IPS-NIHi7 (cell line): ENCODE results near the gene KRT14.
"Not testable (repeated sequence)": the region's sequence is repeated elsewhere in the genome, so short reads cannot be mapped to it uniquely, and the experiment has no call there.

Experiments
- DNase-seq: peaks from one replicate; pipeline ENCODE4 v3.0.0; 2012; ENCODE audit warnings: mixed read lengths; ENCODE audit errors: extremely low spot score

Gene KRT14

DNA sequence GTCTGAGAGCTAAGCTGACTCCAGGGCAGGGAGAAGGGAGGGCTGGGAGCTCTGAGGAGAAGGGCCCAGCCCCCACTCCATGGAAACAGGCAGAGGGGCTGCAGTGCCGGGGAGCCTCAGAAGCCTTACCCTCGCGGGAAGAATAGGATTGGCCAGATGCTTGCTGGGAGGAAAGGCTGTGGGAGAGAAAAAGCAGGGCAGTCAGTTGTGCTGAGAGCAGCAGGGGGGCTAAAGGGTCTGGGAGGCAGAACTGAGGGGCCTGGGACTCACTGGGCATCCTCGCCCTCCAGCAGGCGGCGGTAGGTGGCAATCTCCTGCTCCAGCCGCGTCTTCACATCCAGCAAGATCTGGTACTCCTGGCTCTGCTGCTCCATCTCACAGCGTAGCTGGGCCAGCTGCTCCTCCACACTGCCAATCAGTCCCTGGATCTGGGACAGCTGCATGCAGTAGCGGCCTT lies 23.4 kb upstream of the KRT14 start:
- not testable (repeated sequence) for DNase-seq

DNA sequence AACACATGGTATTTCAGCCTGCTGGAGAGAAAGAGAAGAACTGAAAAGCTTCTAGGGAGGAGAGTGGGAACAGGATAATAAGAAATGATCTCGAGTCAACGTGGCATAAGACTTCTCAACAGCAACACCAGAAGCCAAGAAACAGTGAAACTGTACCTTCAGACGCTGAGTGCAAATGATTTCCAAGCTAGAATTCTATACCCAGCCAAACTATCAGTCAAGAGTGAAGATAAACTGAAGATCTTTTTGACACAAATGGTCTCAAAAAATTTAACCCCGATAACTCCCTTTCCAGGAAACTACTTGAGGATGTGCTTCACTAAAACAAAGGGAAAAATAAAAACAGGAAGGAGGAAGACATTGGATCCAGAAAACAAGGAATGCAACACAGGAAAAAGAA lies 20.2 kb upstream of the KRT14 start:
- not testable (repeated sequence) for DNase-seq

DNA sequence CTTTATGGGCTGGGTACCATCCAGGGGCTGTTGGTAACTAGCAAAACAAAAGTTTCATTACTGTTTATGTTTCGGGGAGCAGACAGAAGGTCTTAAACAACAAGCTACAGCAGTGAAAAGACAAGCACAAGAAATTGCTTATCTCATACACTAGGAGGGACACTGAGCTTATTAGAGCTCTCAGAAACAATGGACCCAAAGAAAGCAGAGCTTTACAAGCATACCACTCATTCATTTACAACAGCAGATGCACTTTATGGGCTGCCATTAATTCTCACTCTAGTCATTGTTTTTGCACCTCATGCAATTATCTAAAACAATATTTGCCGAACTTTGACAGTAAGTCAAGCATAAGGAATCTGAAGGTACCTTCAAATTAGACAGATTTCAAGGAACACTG lies 15.8 kb upstream of the KRT14 start:
- no peak for DNase-seq

DNA sequence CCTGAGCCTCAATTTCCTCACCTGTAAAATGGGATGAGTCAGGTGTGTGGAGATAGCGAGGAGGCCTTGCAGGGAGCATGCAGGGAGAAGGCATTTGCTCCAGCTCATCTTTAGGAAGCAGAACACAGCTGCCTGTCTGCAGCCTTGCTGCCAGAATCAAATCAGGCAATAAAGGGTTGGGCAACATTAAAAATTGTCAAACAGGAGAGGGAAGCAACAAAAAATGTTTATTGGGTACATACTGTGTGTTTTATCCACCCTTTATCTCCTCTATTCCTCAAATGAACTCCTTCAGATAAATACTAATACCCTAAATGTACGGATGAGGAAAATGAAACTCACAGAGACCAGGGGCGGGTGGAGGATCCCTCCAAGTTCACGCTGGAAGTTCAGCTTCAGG lies 13.6 kb upstream of the KRT14 start:
- no peak for DNase-seq

DNA sequence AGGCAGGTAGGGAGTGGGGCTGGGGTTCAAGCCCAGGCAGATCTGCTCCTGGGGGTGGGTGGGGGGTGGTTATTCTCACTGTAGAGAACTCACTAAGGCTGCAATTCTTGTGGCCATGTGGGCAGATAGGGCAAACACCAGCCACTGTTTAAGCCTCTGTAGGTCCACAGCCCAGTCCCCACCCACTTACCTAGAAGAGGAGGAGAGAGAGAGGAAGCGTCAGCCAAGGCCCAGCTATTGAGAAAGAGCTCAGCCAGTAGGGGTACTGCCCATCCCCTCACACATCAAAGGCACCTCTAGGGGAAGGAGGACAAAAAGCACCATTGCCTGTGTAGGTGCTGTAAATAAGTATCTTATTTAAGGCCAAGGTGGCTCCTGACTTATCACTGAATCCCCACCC lies 13.0 kb upstream of the KRT14 start:
- DNase-seq = no peak

DNA sequence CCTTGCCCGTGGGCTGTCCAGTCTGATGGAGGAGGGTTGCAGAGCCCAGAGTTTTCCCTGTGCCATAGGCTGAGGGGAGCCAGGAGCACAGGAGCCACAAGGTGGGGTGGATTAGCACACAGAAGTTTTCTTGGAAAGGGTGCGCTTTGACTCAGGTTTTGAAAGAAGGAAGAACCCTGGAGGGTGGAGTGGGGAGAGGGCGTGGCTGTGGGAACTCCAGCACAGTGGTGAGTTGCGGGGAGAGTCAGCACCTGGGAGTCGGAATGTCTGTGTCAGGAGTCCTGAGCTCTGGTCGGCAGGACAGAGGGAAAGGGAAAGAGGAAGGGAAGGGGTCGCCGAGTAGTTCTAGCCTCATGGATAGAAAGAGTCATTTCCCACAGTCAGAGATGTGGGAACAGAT lies 8.9 kb upstream of the KRT14 start:
- DNase-seq = no peak

DNA sequence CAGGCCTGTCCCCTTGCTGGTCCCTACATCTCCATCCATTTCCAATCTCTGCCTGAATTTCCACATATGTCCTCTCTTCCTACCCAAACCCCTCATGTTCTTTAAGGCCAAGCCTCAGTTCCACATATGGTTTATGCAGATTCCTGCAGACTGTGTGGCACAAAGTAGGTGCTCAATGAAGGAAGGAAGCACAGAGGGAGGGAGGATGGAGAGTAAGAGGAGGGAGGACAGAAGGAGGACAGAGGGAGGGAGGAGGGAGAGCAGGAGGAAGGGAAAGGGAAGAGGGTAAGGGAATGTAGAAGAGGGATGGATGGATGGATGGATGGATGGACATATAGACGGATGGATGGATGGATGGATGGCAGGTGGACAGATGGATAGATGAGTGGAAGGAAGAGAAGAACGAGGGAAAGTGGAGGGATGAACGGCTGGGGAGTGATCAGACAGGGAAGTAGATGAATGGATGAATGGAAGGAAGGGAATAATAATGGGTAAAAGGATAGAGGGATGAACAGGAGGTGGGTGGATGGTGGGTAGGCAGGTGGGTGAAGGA lies 7.7 kb upstream of the KRT14 start:
- no peak for DNase-seq

DNA sequence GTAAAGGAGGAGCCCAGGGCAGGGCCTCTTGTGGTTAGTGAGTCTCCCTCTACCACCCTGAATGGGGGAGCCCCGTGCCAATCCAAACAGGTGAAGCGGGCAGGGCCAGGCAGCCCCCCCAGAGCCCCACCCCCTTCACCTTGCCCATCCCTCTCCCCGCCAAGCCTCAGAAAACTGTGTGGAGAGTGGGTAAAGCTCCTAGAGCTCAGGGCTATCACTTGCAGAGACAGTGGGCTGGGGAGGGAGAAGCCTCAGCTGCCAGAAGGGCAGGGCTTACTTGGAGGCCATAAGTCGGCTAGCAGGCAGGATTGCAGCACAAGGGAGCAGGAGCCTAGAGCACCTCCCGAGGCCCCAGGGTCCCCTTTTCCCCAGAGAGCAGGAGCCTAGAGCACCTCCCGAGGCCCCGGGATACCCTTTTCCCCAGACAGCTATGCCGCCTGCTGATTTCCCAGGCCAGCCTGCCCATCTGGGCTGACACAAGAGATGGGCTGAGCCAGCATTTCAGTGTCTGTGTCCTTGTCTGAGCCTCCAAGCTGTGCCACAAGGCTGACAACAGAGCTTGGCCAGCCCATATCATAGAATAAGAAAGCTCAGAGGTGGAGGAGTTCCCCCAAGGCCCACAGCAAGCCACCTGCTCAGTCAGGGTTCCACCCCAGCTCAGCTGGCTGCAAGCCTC lies 6.7 kb upstream of the KRT14 start:
- DNase-seq = no peak

DNA sequence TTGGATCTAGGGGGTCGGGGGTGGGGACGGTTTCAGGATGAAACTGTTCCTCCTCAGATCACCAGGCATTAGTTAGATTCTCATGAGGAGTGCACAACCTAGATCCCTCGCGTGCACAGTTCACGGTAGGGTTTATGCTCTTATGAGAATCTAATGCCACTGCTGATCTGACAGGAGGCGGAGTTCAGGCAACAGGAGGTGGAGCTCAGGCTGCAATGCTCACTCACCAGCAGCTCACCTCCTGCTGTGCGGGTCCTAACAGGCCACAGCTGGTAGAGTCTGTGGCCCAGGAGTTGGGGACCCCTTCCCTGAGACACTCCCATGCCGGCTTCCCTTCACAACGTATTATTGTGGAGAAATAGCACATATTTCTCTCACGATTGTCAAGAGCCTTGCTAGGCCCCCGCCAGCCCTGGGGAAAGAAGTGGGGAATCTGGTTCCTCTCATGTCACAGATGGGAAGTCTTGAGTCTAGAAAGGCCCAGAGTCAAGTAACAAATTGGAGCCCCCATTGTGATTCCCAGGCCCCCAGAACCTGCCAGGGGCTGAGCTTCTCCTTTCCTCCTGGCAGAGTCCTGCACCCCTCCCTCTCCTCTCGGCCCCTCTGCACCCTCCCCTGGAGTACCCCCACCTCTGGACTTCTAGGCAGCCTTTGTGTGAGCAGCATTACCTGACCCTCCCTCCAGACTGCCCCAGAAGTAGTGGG lies 6.1 kb upstream of the KRT14 start:
- DNase-seq = no peak

DNA sequence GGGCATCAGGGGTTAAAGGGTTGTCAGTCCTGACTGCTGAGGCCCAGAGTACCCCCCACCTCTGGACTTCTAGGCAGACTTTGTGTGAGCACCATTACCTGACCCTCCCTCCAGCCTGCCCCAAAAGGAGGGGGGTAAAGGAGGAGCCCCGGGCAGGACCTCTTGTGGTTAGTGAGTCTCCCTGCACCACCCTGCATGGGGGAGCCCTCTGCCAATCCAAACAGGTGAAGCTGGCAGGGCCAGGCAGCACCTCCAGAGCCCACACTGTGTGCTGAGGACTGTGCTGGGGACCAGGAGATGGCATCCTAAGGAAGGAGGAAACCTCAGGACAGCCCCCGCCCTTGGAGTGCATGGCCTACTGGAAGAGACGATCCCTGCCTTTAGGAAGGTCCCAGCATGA lies 2.6 kb upstream of the KRT14 start:
- DNase-seq = no peak

DNA sequence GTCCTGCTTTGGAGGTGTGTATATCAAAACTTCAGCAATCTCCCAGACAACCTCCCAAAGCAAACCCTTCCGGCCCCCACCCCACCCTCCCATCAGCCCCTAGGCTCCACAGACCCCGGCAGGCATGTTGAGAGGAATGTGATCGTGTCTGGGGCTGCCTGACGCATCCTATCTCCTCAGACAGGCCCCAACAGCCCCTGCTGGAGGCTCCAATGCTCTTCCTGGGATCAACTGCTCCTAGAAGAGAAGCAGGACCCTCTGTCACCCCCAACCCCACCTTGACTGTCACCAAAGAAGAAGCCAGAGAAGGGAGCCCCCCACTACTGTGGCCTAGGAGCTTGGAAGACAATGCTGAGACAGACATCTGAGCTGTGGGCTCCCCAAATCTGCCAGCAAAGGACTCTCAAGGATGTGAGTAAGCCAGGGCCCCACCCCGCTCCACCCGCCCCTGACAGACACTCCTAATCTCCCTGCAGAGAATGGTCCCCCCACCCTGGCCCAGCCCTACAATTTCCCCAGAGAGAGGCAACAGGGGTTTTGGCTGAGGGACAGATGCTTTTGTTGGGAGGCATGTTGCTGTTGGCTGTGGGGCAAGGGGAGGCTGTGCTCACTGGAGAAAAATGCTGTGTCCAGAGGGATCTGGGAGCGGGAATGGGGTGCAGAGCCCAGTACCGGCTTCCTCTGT lies 1.6 kb upstream of the KRT14 start:
- DNase-seq = no peak

DNA sequence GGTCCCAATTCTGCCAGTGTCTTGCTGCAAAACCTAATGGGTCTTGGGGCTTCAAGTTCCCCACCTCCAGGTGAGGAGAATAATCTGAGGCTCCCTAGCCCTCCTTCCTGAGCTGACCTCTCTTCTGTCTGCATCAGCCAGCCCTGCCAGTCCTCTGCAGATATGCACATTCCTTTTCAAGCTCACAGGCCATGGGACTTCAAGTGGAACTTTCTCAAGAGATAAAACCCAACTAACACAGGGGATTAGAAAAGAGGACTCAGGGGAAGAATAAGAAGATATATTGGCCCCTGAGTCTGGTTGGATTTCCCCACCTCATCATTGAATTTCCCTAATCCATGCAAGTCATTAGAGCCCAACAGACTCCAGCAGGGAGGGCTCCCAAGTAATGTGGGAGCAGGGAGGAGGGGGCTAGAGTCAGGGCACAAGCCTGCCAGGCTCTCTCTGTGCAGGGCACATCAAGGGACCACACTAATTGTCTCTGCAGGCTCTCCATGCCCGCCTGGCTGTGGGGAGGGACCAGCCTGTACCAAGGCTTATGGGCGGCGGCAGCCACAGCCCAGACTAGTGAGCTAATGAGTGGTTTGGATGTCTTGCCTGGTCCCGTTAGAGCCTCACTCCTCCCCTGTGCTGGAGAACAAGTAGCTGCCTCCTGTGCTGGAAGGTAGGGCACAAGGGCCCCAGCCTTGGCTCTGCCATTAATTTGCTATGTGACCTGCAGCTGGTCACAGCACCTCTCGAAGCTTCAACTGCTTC lies 1.2 kb downstream of the KRT14 start:
- no peak for DNase-seq

DNA sequence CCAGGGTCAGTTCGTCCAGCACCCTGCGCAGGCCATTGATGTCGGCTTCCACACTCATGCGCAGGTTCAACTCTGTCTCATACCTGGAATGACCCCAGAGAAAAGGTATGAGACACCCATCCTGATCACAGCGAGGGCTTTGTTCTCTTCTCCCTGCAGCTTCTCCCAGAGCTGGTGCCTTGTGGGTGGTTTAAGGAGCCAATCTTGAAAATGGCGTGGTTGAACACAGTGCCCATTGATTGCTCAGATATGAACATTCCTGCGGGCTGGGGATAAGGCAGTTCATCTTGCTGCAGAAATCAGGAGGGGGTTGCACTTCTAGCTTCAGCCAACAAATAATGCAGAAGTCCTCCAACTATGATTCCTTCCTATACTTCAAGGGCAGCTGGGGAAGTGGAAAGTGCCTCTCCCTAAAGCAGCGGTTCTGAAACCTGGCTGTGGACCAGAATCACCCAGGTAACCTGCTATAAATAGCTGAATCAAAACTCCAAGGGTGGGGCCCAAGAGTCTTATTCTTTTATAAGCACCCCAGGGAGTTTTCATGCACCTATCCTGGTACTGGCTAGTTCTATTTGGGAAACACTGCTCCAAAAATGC lies 2.3 kb downstream of the KRT14 start:
- not testable (repeated sequence) for DNase-seq

DNA sequence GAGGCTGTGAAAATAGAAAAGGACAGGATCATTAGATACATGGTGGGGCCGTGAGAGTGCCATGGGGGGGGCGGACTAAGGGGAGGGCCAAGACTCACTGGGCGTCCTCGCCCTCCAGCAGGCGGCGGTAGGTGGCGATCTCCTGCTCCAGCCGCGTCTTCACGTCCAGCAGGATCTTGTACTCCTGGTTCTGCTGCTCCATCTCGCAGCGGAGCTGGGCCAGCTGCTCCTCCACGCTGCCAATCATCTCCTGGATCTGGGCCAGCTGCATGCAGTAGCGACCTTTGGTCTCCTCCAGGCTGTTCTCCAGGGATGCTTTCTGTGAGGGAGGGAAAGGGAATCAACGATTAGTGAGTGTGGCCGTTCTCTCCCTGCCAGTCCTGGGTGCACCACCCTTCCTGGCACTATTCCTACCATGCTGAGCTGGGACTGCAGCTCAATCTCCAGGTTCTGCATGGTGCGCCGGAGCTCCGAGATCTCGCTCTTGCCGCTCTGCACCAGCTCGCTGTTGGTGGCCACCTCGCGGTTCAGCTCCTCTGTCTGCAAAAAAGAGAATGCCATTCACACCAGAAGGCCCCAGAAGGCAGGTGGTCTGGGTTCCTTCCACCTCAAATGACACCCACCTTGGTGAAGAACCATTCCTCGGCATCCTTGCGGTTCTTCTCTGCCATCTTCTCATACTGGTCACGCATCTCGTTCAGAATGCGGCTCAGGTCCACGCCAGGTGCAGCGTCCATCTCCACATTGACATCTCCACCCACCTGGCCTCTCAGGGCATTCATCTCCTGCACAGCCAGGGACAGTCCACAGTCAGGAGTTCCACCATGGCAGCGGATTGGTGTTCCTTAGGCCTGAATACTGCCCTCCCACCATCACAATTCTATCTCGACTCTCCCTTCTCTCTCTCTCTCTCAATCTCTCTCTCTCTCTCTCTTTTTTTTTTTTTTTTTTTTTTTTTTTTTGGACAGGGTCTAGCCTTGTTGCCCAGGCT lies 3.3 kb downstream of the KRT14 start:
- DNase-seq = no peak

DNA sequence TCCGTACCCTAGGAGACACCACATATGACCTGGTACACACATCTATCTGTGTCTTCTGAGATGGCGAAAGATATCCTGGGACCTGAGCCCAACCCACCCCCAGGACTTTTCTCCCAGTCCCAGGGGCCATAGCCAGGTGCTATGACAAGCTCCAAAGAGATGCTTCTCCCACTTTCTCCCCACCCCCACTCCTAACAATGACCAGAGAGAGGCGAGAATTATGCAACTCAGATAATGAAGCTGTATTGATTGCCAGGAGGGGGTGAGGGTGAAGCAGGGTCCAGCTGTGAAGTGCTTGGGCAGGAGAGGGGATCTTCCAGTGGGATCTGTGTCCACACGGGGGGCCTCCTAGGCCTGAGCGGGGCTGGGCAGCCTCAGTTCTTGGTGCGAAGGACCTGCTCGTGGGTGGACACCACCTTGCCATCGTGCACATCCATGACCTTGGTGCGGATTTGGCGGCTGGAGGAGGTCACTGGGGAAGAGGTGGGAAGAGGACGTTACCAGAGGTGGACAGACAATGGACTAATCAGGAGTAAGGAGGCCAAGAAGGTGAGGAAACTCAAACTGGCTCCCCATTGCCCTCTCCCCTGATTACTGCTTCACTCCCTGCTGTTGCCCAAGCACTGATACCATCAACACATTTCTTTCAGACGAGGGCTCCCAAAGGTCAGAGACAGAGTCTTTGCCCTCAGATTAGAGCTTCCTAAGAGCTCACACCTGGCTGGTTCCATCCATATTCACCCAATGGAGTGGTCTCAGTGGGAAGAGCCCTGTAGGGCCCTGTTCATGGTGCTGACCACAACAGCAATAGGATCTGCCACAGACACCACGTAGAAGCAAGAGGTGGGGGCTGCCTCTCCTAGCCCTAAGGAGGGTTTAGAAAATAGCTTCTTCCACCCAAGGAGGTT lies 4.4 kb downstream of the KRT14 start:
- DNase-seq = not testable (repeated sequence)

DNA sequence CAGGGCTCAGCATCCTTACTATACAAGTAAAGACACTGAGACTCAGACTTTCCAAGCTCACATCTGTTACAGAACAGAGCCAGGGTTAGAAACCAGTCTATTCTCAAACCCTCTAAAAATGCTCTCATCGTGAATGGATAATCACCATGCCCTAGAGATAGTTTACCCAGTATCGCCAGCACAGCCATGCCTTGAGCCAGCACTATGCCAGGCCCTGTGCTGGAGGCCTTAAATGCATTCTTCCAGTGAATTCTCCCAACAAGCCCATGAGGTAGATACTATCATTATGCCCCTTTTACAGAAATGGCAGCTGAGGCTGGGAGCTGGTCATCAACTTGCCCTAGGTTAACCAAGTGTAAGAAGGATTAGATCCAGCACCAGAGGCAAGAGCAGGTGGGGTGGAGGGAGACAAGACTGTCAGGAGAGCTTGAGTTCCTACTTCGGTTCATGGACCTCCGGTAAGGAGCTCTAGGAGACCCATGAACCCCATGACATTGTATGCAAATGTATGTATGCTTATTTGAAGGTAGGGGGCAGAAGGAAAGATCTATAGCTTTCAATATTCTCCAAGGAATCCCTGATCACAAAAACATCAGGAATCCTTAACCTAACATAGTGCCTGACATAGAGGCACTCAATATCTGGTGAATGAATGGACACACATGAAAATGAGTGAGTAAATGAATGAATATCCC lies 5.2 kb downstream of the KRT14 start:
- no peak for DNase-seq

DNA sequence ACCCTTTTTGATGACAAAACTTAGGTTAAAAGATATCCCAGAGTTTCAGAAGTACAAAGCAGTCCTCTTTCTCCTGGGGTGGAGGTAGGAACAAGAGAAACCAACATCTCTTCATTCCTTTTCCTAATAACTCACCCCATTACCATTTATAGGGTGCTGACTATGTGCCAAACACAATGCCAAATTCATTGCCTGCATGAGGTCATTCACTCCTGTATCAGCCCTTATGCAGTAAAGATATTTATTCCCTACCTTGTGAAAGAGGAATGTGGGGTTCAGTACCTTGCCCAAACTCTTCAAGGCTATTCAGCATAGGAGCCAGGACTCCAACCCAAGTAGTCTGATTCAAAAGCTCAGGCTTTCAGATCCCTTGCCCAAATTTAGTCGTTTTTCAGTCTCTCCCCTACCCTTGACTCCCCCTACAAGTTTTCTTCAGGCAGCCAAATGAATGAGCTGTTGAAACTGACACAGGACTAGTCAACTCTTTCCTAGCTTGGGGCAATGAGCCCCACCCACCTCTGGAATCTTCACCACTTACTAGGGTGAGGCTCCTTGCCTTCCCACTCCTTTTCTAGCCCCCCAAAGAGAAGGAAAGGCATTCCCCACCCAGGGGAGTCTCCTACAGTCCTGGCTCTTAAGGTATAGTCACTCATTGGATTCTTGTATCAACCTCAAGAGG lies 5.9 kb downstream of the KRT14 start:
- DNase-seq = no peak

DNA sequence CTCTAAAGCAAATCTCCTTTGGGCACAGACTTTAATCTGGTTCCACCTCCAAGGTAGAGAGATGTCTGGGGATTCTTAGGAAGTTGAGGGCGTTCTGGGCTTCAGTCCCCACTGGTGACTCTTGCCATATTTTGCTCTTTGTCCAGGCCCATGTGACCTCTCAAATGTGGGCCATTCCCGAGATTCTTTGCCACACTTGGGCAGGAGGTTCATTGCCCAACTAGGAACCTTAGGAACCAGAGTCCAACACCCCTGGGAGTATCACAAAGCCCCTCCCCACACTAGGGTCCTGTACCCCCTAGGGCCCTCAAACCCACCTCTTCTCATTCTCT lies 6.5 kb downstream of the KRT14 start:
- no peak for DNase-seq
